K562 (cell line): ENCODE results near the gene ALK. TPM values are rescaled to one million over a fixed set of nuclear protein-coding genes. Genes with fewer than 3 reads are reported as not detected.

ENCODE experiments used
- BCLAF1 ChIP-seq, 2 experiments: fragments of 450-650 bp in 1 of 2; IDR thresholded peaks; 2 replicates each; pipeline ENCODE4 v1.6.1; 2011 to 2017; ENCODE audit warnings: low read depth in 2 of 2, antibody characterized with exemption in 1 of 2, borderline replicate concordance in 1 of 2, low read length in 1 of 2, mild to moderate bottlenecking in 1 of 2, mixed read lengths in 1 of 2; ENCODE audit not compliant: control insufficient read depth in 1 of 2
- ETV6 ChIP-seq, 3 experiments: fragments of 150-350 bp in 1 of 3; sonication (generic) in 1 of 3; formaldehyde crosslinking in 1 of 3; IDR thresholded peaks; 2 replicates each; pipeline versions ENCODE4 v1.6.1 to v1.8.0; 2014 to 2022; ENCODE audit warnings: borderline replicate concordance in 2 of 3, low read depth in 2 of 3, antibody characterized with exemption in 1 of 3, low read length in 1 of 3, mild to moderate bottlenecking in 1 of 3, missing genetic modification reagents in 1 of 3
- HMG20A ChIP-seq: fragments of 450-650 bp; formaldehyde crosslinking; conservative IDR thresholded peaks from 2 replicates; pipeline ENCODE4 v1.4.0; 2020; ENCODE audit warnings: mild to moderate bottlenecking, mixed read lengths
- PYGO2 ChIP-seq: fragments of 450-650 bp; IDR thresholded peaks from 2 replicates; pipeline ENCODE4 v1.6.1; 2016; ENCODE audit warnings: mild to moderate bottlenecking, missing genetic modification characterization, moderate library complexity, missing compliant biosample characterization
- RBM25 ChIP-seq: fragments of 200-400 bp; formaldehyde crosslinking; IDR thresholded peaks from 2 replicates; pipeline ENCODE4 v1.6.1; 2018; ENCODE audit warnings: low read length, low read depth, moderate library complexity; ENCODE audit not compliant: severe bottlenecking
- RERE ChIP-seq: sonication (generic); formaldehyde crosslinking; IDR thresholded peaks from 2 replicates; pipeline ENCODE4 v1.8.0; 2023; ENCODE audit warnings: missing genetic modification reagents, mild to moderate bottlenecking, borderline replicate concordance
- SRSF1 ChIP-seq: fragments of 200-400 bp; formaldehyde crosslinking; IDR thresholded peaks from 2 replicates; pipeline ENCODE4 v1.6.1; 2017; ENCODE audit warnings: mild to moderate bottlenecking, low read depth, low read length, moderate library complexity
- ZNF57 ChIP-seq: fragments of 450-650 bp; formaldehyde crosslinking; IDR thresholded peaks from 2 replicates; pipeline ENCODE4 v1.4.0; 2020; ENCODE audit warnings: mild to moderate bottlenecking, moderate library complexity
- polyA plus RNA-seq, 8 experiments: library from polyadenylated mRNA; depleted of rRNA in 4 of 8; stranded (reverse) in 5 of 8; unstranded in 3 of 8; fragments of >200 nt; fragmentation: Nextera tagmentation in 2 of 8; fragmentation: Illumina TruSeq in 1 of 8; extraction: Ambion mirVana in 2 of 8; extraction: Trizol in 1 of 8; gene quantifications; 2 replicates each; pipeline versions ENCODE4 v1.2.1 to v1.2.3, GENCODE V29; 2011 to 2014; ENCODE audit warnings: inconsistent platforms in 1 of 8, missing spikeins in 1 of 8
- total RNA-seq, 7 experiments: library from RNA; depleted of rRNA in 6 of 7; stranded (reverse); fragments of >200 nt in 6 of 7; fragmentation: Illumina TruSeq in 2 of 7; extraction: Trizol in 2 of 7; gene quantifications; 2 replicates each; pipeline versions ENCODE4 v1.2.1 to v1.2.3, GENCODE V29; 2011 to 2021; ENCODE audit warnings: low replicate concordance in 1 of 7

ALK gene
- total and polyA plus RNA-seq, 9 of the 15 experiments (the other 6 are each of a cell fraction or from before 2014, with no cell fraction given) = not detected

- no peak for TF ChIP-seq RERE (CRISPR knock-in tag)
- no peak for TF ChIP-seq SRSF1
- TF ChIP-seq ETV6 (IDR thresholded peaks at IDR 0.05; ENCODE audit: borderline replicate concordance in 1 of 2, low read depth in 2 of 2, low read length in 1 of 2) = no peak
- no peak for TF ChIP-seq ETV6 (CRISPR knock-in tag; IDR thresholded peaks at IDR 0.05; ENCODE audit: borderline replicate concordance)
- TF ChIP-seq BCLAF1 (IDR thresholded peaks at IDR 0.05; ENCODE audit: borderline replicate concordance in 1 of 2, control insufficient read depth in 1 of 2, low read depth in 2 of 2, low read length in 1 of 2) = no peak
- TF ChIP-seq HMG20A = no peak
- no peak for TF ChIP-seq RBM25
- TF ChIP-seq ZNF57 (CRISPR knock-in tag) = no peak
- TF ChIP-seq PYGO2 = no peak
Observed at GRCh38 chr2:29444150-29444549, 477.2 kb downstream of the ALK start (continued).
